Stimulated activated naive B cell treated with anti-CD40 and anti-IgM and Interleukin-4, amounts not matched to agents 10 μg/mL and 1 μg/mL and 100 μg/mL, for 72 hours (primary cell): Measurements from ENCODE around the gene SLC25A44.

Source experiments
- ATAC-seq, 2 donors: fragments of 150-1000 bp; cut with Tn5 transposase; replicated peaks; 2 replicates each; pipeline ENCODE4 v1.10.0; 2021; ENCODE audit warnings: moderate library complexity in 1 of 2
- DNase-seq: peaks from one replicate; pipeline ENCODE4 v3.0.0; 2021
- H3K27ac Mint-ChIP-seq: one replicate; pipeline ENCODE4 v1.8.0; 2022; ENCODE audit warnings: mild to moderate bottlenecking, mixed read lengths
- H3K27me3 Mint-ChIP-seq, 2 donors: one replicate each; pipeline ENCODE4 v1.8.0; 2022; ENCODE audit warnings: mixed read lengths in 2 of 2
- H3K36me3 Mint-ChIP-seq, 2 donors: one replicate each; pipeline ENCODE4 v1.8.0; 2022; ENCODE audit warnings: mixed read lengths in 2 of 2, mild to moderate bottlenecking in 1 of 2
- H3K4me1 Mint-ChIP-seq, 2 donors: one replicate each; pipeline ENCODE4 v1.8.0; 2022; ENCODE audit warnings: mixed read lengths in 2 of 2, mild to moderate bottlenecking in 1 of 2
- H3K4me3 Mint-ChIP-seq, 2 donors: one replicate each; pipeline ENCODE4 v1.8.0; 2022; ENCODE audit warnings: mild to moderate bottlenecking in 2 of 2, mixed read lengths in 2 of 2, moderate library complexity in 1 of 2
- H3K9me3 Mint-ChIP-seq, 2 donors: one replicate each; pipeline ENCODE4 v1.8.0; 2022; ENCODE audit warnings: mixed read lengths in 2 of 2, mild to moderate bottlenecking in 1 of 2

The SLC25A44 gene

GRCh38 chr1:156155756-156156510 lies 38.0 kb upstream of the SLC25A44 start:
- Mint-ChIP-seq H3K9me3 (no peaks in the 10 kb centered on the region), H3K27me3 (no peaks in the 10 kb centered on the region), H3K36me3 (peaks cover 46 to 61% of the 10 kb centered on the region in 2 donors), H3K4me1 (peaks cover 82 to 100% of the 10 kb centered on the region in 2 donors), H3K27ac (peak overlapping the region; percentile 48), H3K4me3 (peak overlapping the region; percentile 96 to 100)
- DNase-seq (no peak), ATAC-seq (no peak)

GRCh38 chr1:156157506-156157905 lies 36.4 kb upstream of the SLC25A44 start:
- DNase-seq (no peak), ATAC-seq (no peak)
- Mint-ChIP-seq H3K36me3 (peaks cover 56 to 74% of the 10 kb centered on the region in 2 donors), H3K27ac (no peak overlapping the region), H3K9me3 (no peaks in the 10 kb centered on the region), H3K4me3 (peak overlapping the region; percentile 39 to 45), H3K4me1 (peaks cover 76 to 91% of the 10 kb centered on the region in 2 donors), H3K27me3 (no peaks in the 10 kb centered on the region)

GRCh38 chr1:156157966-156158365 lies 35.9 kb upstream of the SLC25A44 start:
- no peak for ATAC-seq
- peak overlapping the region in 1 of 2 donors; percentile 17 for H3K4me3 Mint-ChIP-seq
- no peak for DNase-seq
- peaks cover 71 to 86% of the 10 kb centered on the region in 2 donors for H3K4me1 Mint-ChIP-seq
- no peaks in the 10 kb centered on the region for H3K9me3 Mint-ChIP-seq
- no peak overlapping the region for H3K27ac Mint-ChIP-seq
- peaks cover 56 to 75% of the 10 kb centered on the region in 2 donors for H3K36me3 Mint-ChIP-seq
- H3K27me3 Mint-ChIP-seq, result no peaks in the 10 kb centered on the region

- no peak overlapping the region for H3K27ac Mint-ChIP-seq
- H3K4me1 Mint-ChIP-seq, result peaks cover 55 to 69% of the 10 kb centered on the region in 2 donors
- no peaks in the 10 kb centered on the region for H3K27me3 Mint-ChIP-seq
- peak overlapping the region; percentile 70 to 75 for H3K4me3 Mint-ChIP-seq
- peaks cover 62 to 77% of the 10 kb centered on the region in 2 donors for H3K36me3 Mint-ChIP-seq
- H3K9me3 Mint-ChIP-seq, result peaks cover 3% of the 10 kb centered on the region in 2 donors
- no peak for ATAC-seq
- no peak for DNase-seq
These were observed 33.7 kb upstream of the SLC25A44 start for GRCh38 chr1:156160000-156160742.

GRCh38 chr1:156160743-156161171 lies 33.1 kb upstream of the SLC25A44 start:
- peak; percentile 44 to 68 for ATAC-seq
- no peak for DNase-seq
- Mint-ChIP-seq H3K4me3 (peak overlapping the region; percentile 70 to 75), H3K4me1 (peaks cover 53 to 69% of the 10 kb centered on the region in 2 donors), H3K36me3 (peaks cover 67 to 80% of the 10 kb centered on the region in 2 donors), H3K9me3 (peaks cover 4 to 5% of the 10 kb centered on the region in 2 donors), H3K27me3 (no peaks in the 10 kb centered on the region), H3K27ac (peak overlapping the region; percentile 31)

GRCh38 chr1:156162430-156163037 lies 31.4 kb upstream of the SLC25A44 start:
- no peaks in the 10 kb centered on the region for H3K27me3 Mint-ChIP-seq
- no peak overlapping the region for H3K27ac Mint-ChIP-seq
- DNase-seq, result no peak

GRCh38 chr1:156163712-156164111 lies 30.2 kb upstream of the SLC25A44 start:
- peaks cover 36 to 41% of the 10 kb centered on the region in 2 donors for H3K4me1 Mint-ChIP-seq
- no peak for ATAC-seq

More at GRCh38 chr1:156162430-156163037, 31.4 kb upstream of the SLC25A44 start:
- Mint-ChIP-seq H3K9me3 (peaks cover 4 to 5% of the 10 kb centered on the region in 2 donors), H3K36me3 (peaks cover 67 to 77% of the 10 kb centered on the region in 2 donors), H3K4me1 (peaks cover 48 to 53% of the 10 kb centered on the region in 2 donors), H3K4me3 (no peak overlapping the region)
- ATAC-seq, result no peak

GRCh38 chr1:156164125-156164831 lies 29.6 kb upstream of the SLC25A44 start:
- no peak overlapping the region for H3K4me3 Mint-ChIP-seq
- no peak overlapping the region for H3K27ac Mint-ChIP-seq
- ATAC-seq, result no peak
- no peak for DNase-seq
- H3K27me3 Mint-ChIP-seq, result no peaks in the 10 kb centered on the region
- peaks cover 31 to 35% of the 10 kb centered on the region in 2 donors for H3K4me1 Mint-ChIP-seq
- H3K9me3 Mint-ChIP-seq, result peaks cover 4 to 5% of the 10 kb centered on the region in 2 donors
- H3K36me3 Mint-ChIP-seq, result peaks cover 60 to 74% of the 10 kb centered on the region in 2 donors

More at GRCh38 chr1:156163712-156164111, 30.2 kb upstream of the SLC25A44 start:
- Mint-ChIP-seq H3K4me3 (no peak overlapping the region), H3K27ac (no peak overlapping the region), H3K27me3 (no peaks in the 10 kb centered on the region), H3K36me3 (peaks cover 62 to 75% of the 10 kb centered on the region in 2 donors), H3K9me3 (peaks cover 4 to 5% of the 10 kb centered on the region in 2 donors)
- DNase-seq, result no peak

GRCh38 chr1:156165083-156165482 lies 28.8 kb upstream of the SLC25A44 start:
- Mint-ChIP-seq H3K27me3 (no peaks in the 10 kb centered on the region), H3K9me3 (peaks cover 4 to 5% of the 10 kb centered on the region in 2 donors), H3K27ac (peak overlapping the region; percentile 85), H3K4me1 (peaks cover 22 to 27% of the 10 kb centered on the region in 2 donors), H3K36me3 (peaks cover 56 to 66% of the 10 kb centered on the region in 2 donors), H3K4me3 (peak overlapping the region; percentile 4 to 44)
- DNase-seq, result peak; percentile 40
- ATAC-seq, result peak; percentile 65 to 76

- Mint-ChIP-seq H3K36me3 (peaks cover 44 to 51% of the 10 kb centered on the region in 2 donors), H3K27ac (no peak overlapping the region), H3K4me1 (peaks cover 12 to 13% of the 10 kb centered on the region in 2 donors), H3K9me3 (peaks cover 4 to 5% of the 10 kb centered on the region in 2 donors), H3K27me3 (no peaks in the 10 kb centered on the region), H3K4me3 (no peak overlapping the region)
- ATAC-seq (no peak), DNase-seq (no peak)
These were observed 26.4 kb upstream of the SLC25A44 start for GRCh38 chr1:156167536-156167935.

GRCh38 chr1:156172696-156173470 lies 21.0 kb upstream of the SLC25A44 start:
- no peak overlapping the region for H3K27ac Mint-ChIP-seq
- no peak overlapping the region for H3K4me3 Mint-ChIP-seq
- DNase-seq (no peak), ATAC-seq (no peak)
- peaks cover 48 to 66% of the 10 kb centered on the region in 2 donors for H3K36me3 Mint-ChIP-seq
- H3K4me1 Mint-ChIP-seq, result peaks cover 11 to 22% of the 10 kb centered on the region in 2 donors
- no peaks in the 10 kb centered on the region for H3K9me3 Mint-ChIP-seq
- H3K27me3 Mint-ChIP-seq, result no peaks in the 10 kb centered on the region

GRCh38 chr1:156176610-156177210 lies 17.2 kb upstream of the SLC25A44 start:
- Mint-ChIP-seq H3K36me3 (peaks cover 46 to 61% of the 10 kb centered on the region in 2 donors), H3K9me3 (no peaks in the 10 kb centered on the region), H3K4me1 (peaks cover 19 to 30% of the 10 kb centered on the region in 2 donors), H3K4me3 (no peak overlapping the region), H3K27ac (no peak overlapping the region), H3K27me3 (no peaks in the 10 kb centered on the region)
- no peak for ATAC-seq
- DNase-seq, result no peak
